IMR-90 (cell line): Measurements from ENCODE around the gene B4GALT1. TPM values are rescaled to one million over a fixed set of nuclear protein-coding genes. Genes with fewer than 3 reads are reported as not detected.

Source experiments
- ATAC-seq: fragments of 200-7000 bp; cut with Tn5 transposase; 2 replicates; pipeline ENCODE4 v1.9.1; 2020; ENCODE audit warnings: low read depth, mild to moderate bottlenecking, moderate library complexity
- BruUV-seq: library from RNA; stranded (reverse); fragments of 400-500 nt; replicated peaks from 2 replicates; lab custom pipeline; 2021; lab: Mats Ljungman, UMichigan
- CTCF ChIA-PET: fragments of 300-600 bp; formaldehyde crosslinking; extraction: SDS; loops from one replicate; lab custom pipeline; 2021; ENCODE audit warnings: antibody characterized with exemption; lab: Yijun Ruan, JAX
- POLR2A ChIA-PET: fragments of 300-600 bp; sonication (Branson Sonifier 250); formaldehyde crosslinking; loops from one replicate; lab custom pipeline; 2022; ENCODE audit warnings: antibody characterized with exemption; ENCODE audit not compliant: unreplicated experiment; lab: Charles Lee
- DNase-seq: peaks from one replicate; pipeline ENCODE4 v3.0.0; 2013
- H2AFZ ChIP-seq: replicated peaks from 2 replicates; pipeline ENCODE3; 2013; ENCODE audit warnings: low read length, mild to moderate bottlenecking; ENCODE audit not compliant: poor library complexity
- H2AK5ac ChIP-seq: 2 replicates; pipeline ENCODE4 v1.6.1; 2013; ENCODE audit warnings: low read depth, low read length, inconsistent platforms
- H2AK9ac ChIP-seq: replicated peaks from 2 replicates; pipeline ENCODE3; 2013; ENCODE audit warnings: mild to moderate bottlenecking, low read depth, low read length, moderate library complexity; ENCODE audit not compliant: poor library complexity
- H2BK120ac ChIP-seq: 2 replicates; pipeline ENCODE4 v1.6.1; 2013; ENCODE audit warnings: low read depth, low read length, inconsistent platforms
- H2BK15ac ChIP-seq: 3 replicates; pipeline ENCODE4 v1.6.1; 2013; ENCODE audit warnings: low read depth, low read length, inconsistent platforms
- H2BK20ac ChIP-seq: 2 replicates; pipeline ENCODE4 v1.6.1; 2013; ENCODE audit warnings: low read depth, mild to moderate bottlenecking, inconsistent platforms, low read length, moderate library complexity
- H2BK5ac ChIP-seq: 2 replicates; pipeline ENCODE4 v1.6.1; 2013; ENCODE audit warnings: mild to moderate bottlenecking, low read depth, low read length, inconsistent platforms; ENCODE audit not compliant: poor library complexity, severe bottlenecking
- H3K14ac ChIP-seq: replicated peaks from 2 replicates; pipeline ENCODE4 v1.6.1; 2013; ENCODE audit warnings: low read depth, low read length, inconsistent platforms
- H3K18ac ChIP-seq: 2 replicates; pipeline ENCODE4 v1.6.1; 2013; ENCODE audit warnings: low read depth, low read length, control low read depth
- H3K23ac ChIP-seq: 2 replicates; pipeline ENCODE4 v1.6.1; 2013; ENCODE audit warnings: low read depth, low read length, inconsistent platforms
- H3K27ac ChIP-seq: 2 replicates; pipeline ENCODE4 v1.5.1; 2013; ENCODE audit warnings: mild to moderate bottlenecking, control low read depth, low read length; ENCODE audit not compliant: insufficient read depth
- H3K27me3 ChIP-seq: 2 replicates; pipeline ENCODE4 v1.6.1; 2013; ENCODE audit warnings: low read length; ENCODE audit not compliant: control insufficient read depth, insufficient read depth
- H3K36me3 ChIP-seq: 2 replicates; pipeline ENCODE4 v1.6.1; 2013; ENCODE audit warnings: low read length, mixed read lengths; ENCODE audit not compliant: control insufficient read depth, insufficient read depth
- H3K4ac ChIP-seq: 2 replicates; pipeline ENCODE4 v1.6.1; 2013; ENCODE audit warnings: low read depth, low read length, inconsistent platforms
- H3K4me1 ChIP-seq: 2 replicates; pipeline ENCODE4 v1.6.1; 2013; ENCODE audit warnings: low read length, mixed read lengths; ENCODE audit not compliant: control insufficient read depth, insufficient read depth
- H3K4me2 ChIP-seq: 2 replicates; pipeline ENCODE4 v1.6.1; 2013; ENCODE audit warnings: low read depth, mild to moderate bottlenecking, control low read depth, low read length, moderate library complexity
- H3K4me3 ChIP-seq: 2 replicates; pipeline ENCODE4 v1.5.1; 2013; ENCODE audit warnings: low read depth, mild to moderate bottlenecking, control low read depth, low read length, moderate library complexity; ENCODE audit not compliant: insufficient read depth
- H3K56ac ChIP-seq: 2 replicates; pipeline ENCODE4 v1.6.1; 2013; ENCODE audit warnings: low read length, inconsistent platforms; ENCODE audit not compliant: insufficient read depth; ENCODE audit errors: extremely low read depth
- H3K79me1 ChIP-seq, 2 experiments: 2 replicates each; pipeline ENCODE4 v1.6.1; 2013; ENCODE audit warnings: low read length in 2 of 2, inconsistent platforms in 1 of 2, low read depth in 1 of 2
- H3K9ac ChIP-seq: 2 replicates; pipeline ENCODE4 v1.6.1; 2013; ENCODE audit warnings: low read depth, low read length, control low read depth
- H3K9me1 ChIP-seq: 2 replicates; pipeline ENCODE4 v1.6.1; 2013; ENCODE audit warnings: low read length, inconsistent platforms; ENCODE audit not compliant: insufficient read depth
- H3K9me3 ChIP-seq: 2 replicates; pipeline ENCODE4 v1.6.1; 2013; ENCODE audit warnings: low read length; ENCODE audit not compliant: control insufficient read depth, insufficient read depth
- H4K20me1 ChIP-seq: 2 replicates; pipeline ENCODE4 v1.6.1; 2013; ENCODE audit warnings: low read length, inconsistent platforms; ENCODE audit not compliant: insufficient read depth
- H4K5ac ChIP-seq: 2 replicates; pipeline ENCODE4 v1.6.1; 2013; ENCODE audit warnings: mild to moderate bottlenecking, low read depth, low read length, control low read depth
- H4K8ac ChIP-seq, 2 experiments: 2 replicates each; pipeline ENCODE4 v1.6.1; 2013; ENCODE audit warnings: low read depth in 2 of 2, low read length in 2 of 2, control low read depth in 1 of 2, inconsistent platforms in 1 of 2
- H4K91ac ChIP-seq: 2 replicates; pipeline ENCODE4 v1.6.1; 2013; ENCODE audit warnings: low read depth, low read length, inconsistent platforms; ENCODE audit not compliant: insufficient read depth
- BHLHE40 ChIP-seq: fragments of 150-350 bp; IDR thresholded peaks from 2 replicates; pipeline ENCODE4 v1.6.1; 2016; ENCODE audit warnings: mild to moderate bottlenecking, low read depth, low read length
- CEBPB ChIP-seq: IDR thresholded peaks from 2 replicates; pipeline ENCODE4 v1.6.1; 2012; ENCODE audit warnings: low read depth, low read length, improper control_type of control experiment
- CHD1 ChIP-seq: IDR thresholded peaks from 2 replicates; pipeline ENCODE4 v1.6.1; 2012; ENCODE audit warnings: low read depth, low read length, improper control_type of control experiment
- FOS ChIP-seq: fragments of 150-350 bp; IDR thresholded peaks from 2 replicates; pipeline ENCODE4 v1.6.1; 2016; ENCODE audit warnings: low read depth, low read length
- MAFK ChIP-seq: IDR thresholded peaks from 2 replicates; pipeline ENCODE4 v1.6.1; 2012; ENCODE audit warnings: low read depth, low read length, improper control_type of control experiment
- MAZ ChIP-seq: IDR thresholded peaks from 2 replicates; pipeline ENCODE4 v1.6.1; 2012; ENCODE audit warnings: low read depth, mild to moderate bottlenecking, low read length, improper control_type of control experiment, moderate library complexity, borderline replicate concordance
- MXI1 ChIP-seq: IDR thresholded peaks from 2 replicates; pipeline ENCODE4 v1.6.1; 2012; ENCODE audit warnings: low read depth, mild to moderate bottlenecking, low read length, moderate library complexity, borderline replicate concordance
- NFE2L2 ChIP-seq: fragments of 150-350 bp; IDR thresholded peaks from 2 replicates; pipeline ENCODE4 v1.6.1; 2016; ENCODE audit warnings: low read depth, mild to moderate bottlenecking, low read length
- POLR2A ChIP-seq: IDR thresholded peaks from 2 replicates; pipeline ENCODE4 v1.6.1; 2012; ENCODE audit warnings: mild to moderate bottlenecking, low read depth, low read length
- RAD21 ChIP-seq: IDR thresholded peaks from 2 replicates; pipeline ENCODE4 v1.6.1; 2012; ENCODE audit warnings: low read length, improper control_type of control experiment
- RCOR1 ChIP-seq: IDR thresholded peaks from 2 replicates; pipeline ENCODE4 v1.6.1; 2012; ENCODE audit warnings: mild to moderate bottlenecking, low read length, improper control_type of control experiment; ENCODE audit not compliant: insufficient replicate concordance
- RFX5 ChIP-seq: IDR thresholded peaks from 2 replicates; pipeline ENCODE4 v1.8.0; 2012; ENCODE audit warnings: low read depth, mild to moderate bottlenecking, low read length, moderate library complexity
- SMC3 ChIP-seq: fragments of 150-350 bp; IDR thresholded peaks from 2 replicates; pipeline ENCODE4 v1.6.1; 2016; ENCODE audit warnings: low read depth, mild to moderate bottlenecking, antibody characterized with exemption, low read length, moderate library complexity
- WGBS, 2 experiments: methylation state at CpG; one replicate each; pipeline versions ENCODE4 v1.1.5 to v1.1.7; 2013; ENCODE audit warnings: missing lambda C conversion rate in 2 of 2; ENCODE audit not compliant: insufficient read length in 1 of 2; ENCODE audit errors: extremely low coverage in 2 of 2; 5-methylcytosine and 5-hydroxymethylcytosine counted together
- dilution Hi-C: fragments of 300-500 bp; cut with HindIII; formaldehyde crosslinking; loops from one replicate; pipeline ENCODE4 v1.14.3; 2018; ENCODE audit warnings: low sequenced_read_pairs; ENCODE audit not compliant: unreplicated experiment
- in situ Hi-C: fragments of 300-500 bp; cut with MboI; formaldehyde crosslinking; loops from 3 replicates; pipeline ENCODE4 v1.14.3; 2019; ENCODE audit warnings: low sequenced_read_pairs, inconsistent platforms, mixed read lengths
- intact Hi-C: fragments of 100-400 bp; cut with micrococcal nuclease; formaldehyde crosslinking; loops from 2 replicates; pipeline ENCODE4 v1.10.0; 2022
- polyA plus RNA-seq, 3 experiments: library from polyadenylated mRNA; depleted of rRNA; stranded (reverse); fragments of >200 nt; gene quantifications; 2 replicates each; pipeline ENCODE4 v1.2.3, GENCODE V29; 2012; ENCODE audit warnings: low replicate concordance in 1 of 3
- total RNA-seq: library from RNA; depleted of rRNA; stranded (reverse); fragments of >200 nt; gene quantifications from 2 replicates; pipeline ENCODE4 v1.2.3, GENCODE V29; 2012
- TF ChIP-seq, protein P1 (sequence below): fragments of 150-350 bp; IDR thresholded peaks from 2 replicates; pipeline ENCODE4 v1.6.1; 2016; ENCODE audit warnings: low read depth, mild to moderate bottlenecking, low read length, moderate library complexity, borderline replicate concordance
- TF ChIP-seq, protein P2 (sequence below): conservative IDR thresholded peaks from 2 replicates; pipeline ENCODE4 v1.5.1; 2012; ENCODE audit warnings: mild to moderate bottlenecking, low read depth, low read length, improper control_type of control experiment

The B4GALT1 gene
- total and polyA plus RNA-seq, 2 of the 4 experiments (the other 2 are of a cell fraction), result 8.8 to 37.8 TPM

DNA sequence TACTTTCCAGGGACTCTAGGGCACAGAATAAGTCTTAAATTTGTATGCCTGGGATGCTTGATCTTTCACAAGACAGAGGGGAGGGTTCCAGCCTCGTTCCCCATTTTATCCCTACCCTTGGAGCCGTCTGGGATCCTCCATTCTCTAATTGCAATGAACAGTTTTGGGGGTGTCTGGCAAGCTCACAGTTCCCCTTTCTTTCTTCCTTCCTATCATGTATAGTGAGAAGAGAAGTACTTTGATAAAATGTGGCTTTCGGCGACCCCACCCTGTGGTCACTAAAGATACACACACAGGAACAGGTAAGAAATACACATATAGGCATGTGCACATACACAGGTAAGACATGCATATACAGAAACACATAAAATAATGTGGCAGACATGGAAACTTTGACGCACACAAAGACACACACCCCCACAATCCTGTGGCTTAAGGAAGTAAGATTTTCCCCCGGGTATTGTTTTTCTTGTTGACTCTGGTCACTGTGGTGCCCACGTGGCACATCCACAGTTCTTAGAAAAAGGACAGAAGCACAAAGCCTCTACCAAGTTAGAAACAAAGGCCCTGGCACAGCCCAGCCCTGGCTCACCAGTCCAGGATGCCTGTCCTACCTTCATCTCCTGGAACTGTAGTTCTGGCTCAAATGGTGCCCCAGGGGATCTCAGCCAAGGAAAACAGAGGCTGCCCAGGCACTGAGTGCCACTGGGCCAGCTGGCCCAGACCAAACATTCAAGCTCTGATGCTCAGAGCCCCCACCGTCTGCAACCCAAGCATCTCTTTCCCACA, 84.4 kb downstream of the B4GALT1 start:
- no peaks in the 10 kb centered on the region for H3K79me1 ChIP-seq
- dilution Hi-C loops (no loop called here), in situ Hi-C loops (loop anchor here (5.0 kb wide), 2 partner anchors 85 to 145 kb away; partner anchors contain the start of gene B4GALT1), intact Hi-C loops (no loop called here)
- H3K14ac ChIP-seq, result no peak overlapping the region
- no TSS peak for BruUV-seq
- no peak overlapping the region for H3K56ac ChIP-seq
- H4K91ac ChIP-seq, result no peak overlapping the region
- no peak overlapping the region for H2BK120ac ChIP-seq
- H2AK5ac ChIP-seq, result no peak overlapping the region
- no peak overlapping the region for H3K27ac ChIP-seq
- H2BK20ac ChIP-seq, result no peak overlapping the region
- H4K20me1 ChIP-seq, result no peaks in the 10 kb centered on the region
- DNase-seq (no peak), ATAC-seq (no peak)
- H2BK5ac ChIP-seq, result no peak overlapping the region
- no peaks in the 10 kb centered on the region for H3K9me3 ChIP-seq
- WGBS, 2 experiments, result no CpG with 5 or more reads among the region's 8 CpGs
- H3K36me3 ChIP-seq, result no peaks in the 10 kb centered on the region
- ChIA-PET POLR2A (no interaction called here), CTCF (interaction anchor here (0.5 to 0.8 kb wide), 2 partner anchors 15 to 143 kb away, joined by 6 to 8 read pairs; no protein-coding TSS in a partner anchor)
- no peak overlapping the region for H3K23ac ChIP-seq
- no peaks in the 10 kb centered on the region for H3K4me1 ChIP-seq
- H3K9ac ChIP-seq, result no peak overlapping the region
- H3K18ac ChIP-seq, result no peak overlapping the region
- no peak overlapping the region for H4K8ac ChIP-seq
- H3K9me1 ChIP-seq, result no peaks in the 10 kb centered on the region; the same call in 1 of the 2 replicates
- H2BK15ac ChIP-seq, result no peak overlapping the region
- no peaks in the 10 kb centered on the region for H3K27me3 ChIP-seq
- H3K4me2 ChIP-seq, result no peak overlapping the region
- H4K5ac ChIP-seq, result no peak overlapping the region
- H3K4ac ChIP-seq, result no peak overlapping the region
- peak overlapping the region; percentile 33 for H2AFZ ChIP-seq
- H3K4me3 ChIP-seq, result no peak overlapping the region
- no peak overlapping the region for H2AK9ac ChIP-seq
- TF ChIP-seq, protein P1, sequence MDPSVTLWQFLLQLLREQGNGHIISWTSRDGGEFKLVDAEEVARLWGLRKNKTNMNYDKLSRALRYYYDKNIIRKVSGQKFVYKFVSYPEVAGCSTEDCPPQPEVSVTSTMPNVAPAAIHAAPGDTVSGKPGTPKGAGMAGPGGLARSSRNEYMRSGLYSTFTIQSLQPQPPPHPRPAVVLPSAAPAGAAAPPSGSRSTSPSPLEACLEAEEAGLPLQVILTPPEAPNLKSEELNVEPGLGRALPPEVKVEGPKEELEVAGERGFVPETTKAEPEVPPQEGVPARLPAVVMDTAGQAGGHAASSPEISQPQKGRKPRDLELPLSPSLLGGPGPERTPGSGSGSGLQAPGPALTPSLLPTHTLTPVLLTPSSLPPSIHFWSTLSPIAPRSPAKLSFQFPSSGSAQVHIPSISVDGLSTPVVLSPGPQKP, result no peak
- no peak for TF ChIP-seq NFE2L2
- TF ChIP-seq, protein P2, sequence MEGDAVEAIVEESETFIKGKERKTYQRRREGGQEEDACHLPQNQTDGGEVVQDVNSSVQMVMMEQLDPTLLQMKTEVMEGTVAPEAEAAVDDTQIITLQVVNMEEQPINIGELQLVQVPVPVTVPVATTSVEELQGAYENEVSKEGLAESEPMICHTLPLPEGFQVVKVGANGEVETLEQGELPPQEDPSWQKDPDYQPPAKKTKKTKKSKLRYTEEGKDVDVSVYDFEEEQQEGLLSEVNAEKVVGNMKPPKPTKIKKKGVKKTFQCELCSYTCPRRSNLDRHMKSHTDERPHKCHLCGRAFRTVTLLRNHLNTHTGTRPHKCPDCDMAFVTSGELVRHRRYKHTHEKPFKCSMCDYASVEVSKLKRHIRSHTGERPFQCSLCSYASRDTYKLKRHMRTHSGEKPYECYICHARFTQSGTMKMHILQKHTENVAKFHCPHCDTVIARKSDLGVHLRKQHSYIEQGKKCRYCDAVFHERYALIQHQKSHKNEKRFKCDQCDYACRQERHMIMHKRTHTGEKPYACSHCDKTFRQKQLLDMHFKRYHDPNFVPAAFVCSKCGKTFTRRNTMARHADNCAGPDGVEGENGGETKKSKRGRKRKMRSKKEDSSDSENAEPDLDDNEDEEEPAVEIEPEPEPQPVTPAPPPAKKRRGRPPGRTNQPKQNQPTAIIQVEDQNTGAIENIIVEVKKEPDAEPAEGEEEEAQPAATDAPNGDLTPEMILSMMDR, result no peak
- no peak for TF ChIP-seq RAD21
- no peak for TF ChIP-seq BHLHE40
- TF ChIP-seq POLR2A, result no peak
- no peak for TF ChIP-seq SMC3
- TF ChIP-seq MAZ, result no peak
- TF ChIP-seq CHD1, result no peak
- TF ChIP-seq RCOR1, result no peak
- no peak for TF ChIP-seq MXI1
- TF ChIP-seq RFX5, result no peak
- no peak for TF ChIP-seq FOS
- TF ChIP-seq MAFK, result no peak
- TF ChIP-seq CEBPB, result no peak
